GM23338 (cell line): ENCODE data around the gene FMO1. TPM values are rescaled to one million over a fixed set of nuclear protein-coding genes. Genes with fewer than 3 reads are reported as not detected.

ENCODE experiments used
- ATAC-seq: fragments of 200-7000 bp; cut with Tn5 transposase; 3 replicates; pipeline ENCODE4 v1.9.1; 2020
- DNase-seq: peaks from one replicate; pipeline ENCODE4 v3.0.0-alpha.2; 2015; ENCODE audit warnings: low spot score
- H2AFZ ChIP-seq: fragments of 200-600 bp; sonication (generic); 2 replicates; pipeline ENCODE4 v1.8.0; 2016; ENCODE audit warnings: antibody characterized with exemption, mild to moderate bottlenecking, moderate library complexity
- H3F3A ChIP-seq: fragments of 200-600 bp; sonication (generic); replicated peaks from 2 replicates; pipeline ENCODE4 v1.8.0; 2017; ENCODE audit warnings: antibody characterized with exemption, mixed run types, low read depth
- H3K27ac ChIP-seq: fragments of 200-600 bp; sonication (generic); 2 replicates; pipeline ENCODE4 v1.6.1; 2016; ENCODE audit warnings: low read depth
- H3K27me3 ChIP-seq: fragments of 200-600 bp; sonication (generic); 2 replicates; pipeline ENCODE4 v1.8.0; 2016; ENCODE audit warnings: mild to moderate bottlenecking, mixed run types, moderate library complexity; ENCODE audit not compliant: insufficient read depth
- H3K36me3 ChIP-seq: fragments of 200-600 bp; sonication (generic); 2 replicates; pipeline ENCODE4 v1.8.0; 2016; ENCODE audit warnings: mild to moderate bottlenecking; ENCODE audit not compliant: insufficient read depth
- H3K4me1 ChIP-seq: fragments of 200-600 bp; sonication (generic); 2 replicates; pipeline ENCODE4 v1.8.0; 2016; ENCODE audit warnings: mild to moderate bottlenecking, moderate library complexity; ENCODE audit not compliant: insufficient read depth
- H3K4me2 ChIP-seq: fragments of 200-600 bp; sonication (generic); 2 replicates; pipeline ENCODE4 v1.7.1; 2017; ENCODE audit warnings: mixed run types
- H3K4me3 ChIP-seq: fragments of 200-600 bp; sonication (generic); 2 replicates; pipeline ENCODE4 v1.6.1; 2016; ENCODE audit warnings: mixed run types
- H3K79me2 ChIP-seq: fragments of 200-600 bp; sonication (generic); replicated peaks from 2 replicates; pipeline ENCODE4 v1.8.0; 2017; ENCODE audit warnings: mild to moderate bottlenecking; ENCODE audit not compliant: insufficient read depth
- H3K9me2 ChIP-seq: fragments of 200-600 bp; sonication (generic); 2 replicates; pipeline ENCODE4 v1.8.0; 2017; ENCODE audit not compliant: insufficient read depth
- H4K20me1 ChIP-seq: fragments of 200-600 bp; sonication (generic); replicated peaks from 2 replicates; pipeline ENCODE4 v1.8.0; 2017; ENCODE audit warnings: mild to moderate bottlenecking; ENCODE audit not compliant: insufficient read depth
- H3K27ac Mint-ChIP-seq: 2 replicates; pipeline ENCODE4 v1.8.0; 2020; ENCODE audit warnings: inconsistent platforms, mild to moderate bottlenecking, moderate library complexity, mixed read lengths
- H3K27me3 Mint-ChIP-seq: 3 replicates; pipeline ENCODE4 v1.8.0; 2022; ENCODE audit warnings: low read depth, mild to moderate bottlenecking, moderate library complexity, mixed read lengths, inconsistent platforms; ENCODE audit not compliant: insufficient read depth, poor library complexity
- H3K36me3 Mint-ChIP-seq: 3 replicates; pipeline ENCODE4 v1.8.0; 2021; ENCODE audit warnings: low read depth, mild to moderate bottlenecking, inconsistent platforms, moderate library complexity, mixed read lengths
- H3K4me1 Mint-ChIP-seq: 3 replicates; pipeline ENCODE4 v1.8.0; 2020; ENCODE audit warnings: mild to moderate bottlenecking, inconsistent platforms, mixed read lengths
- H3K4me3 Mint-ChIP-seq: 3 replicates; pipeline ENCODE4 v1.8.0; 2021; ENCODE audit warnings: moderate library complexity, mild to moderate bottlenecking, inconsistent platforms, mixed read lengths
- H3K9me3 Mint-ChIP-seq: 3 replicates; pipeline ENCODE4 v1.8.0; 2020; ENCODE audit warnings: moderate library complexity, mild to moderate bottlenecking, inconsistent platforms, mixed read lengths
- CREB1 ChIP-seq: fragments of 250-450 bp; sonication (Bioruptor Pico); IDR thresholded peaks from 2 replicates; pipeline ENCODE4 v1.5.0; 2020; ENCODE audit warnings: low read depth, mild to moderate bottlenecking, moderate library complexity
- EZH2 ChIP-seq: fragments of 200-600 bp; sonication (generic); IDR thresholded peaks from one replicate; pipeline ENCODE4 v1.8.0; 2017; ENCODE audit warnings: antibody characterized with exemption, mild to moderate bottlenecking, low read depth; ENCODE audit not compliant: unreplicated experiment
- EZH2phosphoT487 ChIP-seq: fragments of 200-600 bp; sonication (generic); IDR thresholded peaks from one replicate; pipeline ENCODE4 v1.8.1; 2018; ENCODE audit warnings: antibody characterized with exemption; ENCODE audit not compliant: unreplicated experiment
- JUNB ChIP-seq: IDR thresholded peaks from one replicate; pipeline ENCODE4 v1.6.1; 2016; ENCODE audit warnings: antibody characterized with exemption; ENCODE audit not compliant: unreplicated experiment
- NANOG ChIP-seq: IDR thresholded peaks from 2 replicates; pipeline ENCODE4 v1.6.1; 2016; ENCODE audit warnings: antibody characterized with exemption, borderline replicate concordance
- POLR2AphosphoS5 ChIP-seq: IDR thresholded peaks from 2 replicates; pipeline ENCODE4 v1.6.1; 2016; ENCODE audit warnings: antibody characterized with exemption, low read depth
- ZNF114 ChIP-seq: fragments of 250-450 bp; sonication (Bioruptor Pico); IDR thresholded peaks from 2 replicates; pipeline ENCODE4 v1.5.0; 2020; ENCODE audit warnings: mild to moderate bottlenecking, moderate library complexity
- ZNF331 ChIP-seq: fragments of 250-450 bp; sonication (Bioruptor Pico); IDR thresholded peaks from 2 replicates; pipeline ENCODE4 v1.5.0; 2020; ENCODE audit warnings: low read depth, mild to moderate bottlenecking, moderate library complexity
- ZNF462 ChIP-seq: fragments of 250-450 bp; sonication (Bioruptor Pico); IDR thresholded peaks from 2 replicates; pipeline ENCODE4 v1.5.0; 2020; ENCODE audit warnings: mild to moderate bottlenecking, moderate library complexity
- polyA plus RNA-seq: library from polyadenylated mRNA; unstranded; fragments of >200 nt; fragmentation: Nextera tagmentation; extraction: Ambion mirVana; gene quantifications from 2 replicates; pipeline ENCODE4 v1.2.1, GENCODE V29; 2016
- total RNA-seq: library from RNA; depleted of rRNA; stranded (reverse); fragments of >200 nt; shearing (Covaris generic); gene quantifications from 2 replicates; pipeline ENCODE4 v1.2.3, GENCODE V29; 2014
- TF ChIP-seq, protein P1 (sequence below), 2 experiments: fragments of 200-600 bp in 1 of 2; sonication (generic) in 1 of 2; conservative IDR thresholded peaks; 2 replicates each; pipeline versions ENCODE4 v1.5.1 to v1.6.1; 2016 to 2017; ENCODE audit warnings: antibody characterized with exemption in 2 of 2, low read depth in 2 of 2, mild to moderate bottlenecking in 2 of 2, moderate library complexity in 1 of 2

The FMO1 gene
- total and polyA plus RNA-seq, 2 experiments from 2014 or later = 0.19 TPM; not detected in 1

DNA sequence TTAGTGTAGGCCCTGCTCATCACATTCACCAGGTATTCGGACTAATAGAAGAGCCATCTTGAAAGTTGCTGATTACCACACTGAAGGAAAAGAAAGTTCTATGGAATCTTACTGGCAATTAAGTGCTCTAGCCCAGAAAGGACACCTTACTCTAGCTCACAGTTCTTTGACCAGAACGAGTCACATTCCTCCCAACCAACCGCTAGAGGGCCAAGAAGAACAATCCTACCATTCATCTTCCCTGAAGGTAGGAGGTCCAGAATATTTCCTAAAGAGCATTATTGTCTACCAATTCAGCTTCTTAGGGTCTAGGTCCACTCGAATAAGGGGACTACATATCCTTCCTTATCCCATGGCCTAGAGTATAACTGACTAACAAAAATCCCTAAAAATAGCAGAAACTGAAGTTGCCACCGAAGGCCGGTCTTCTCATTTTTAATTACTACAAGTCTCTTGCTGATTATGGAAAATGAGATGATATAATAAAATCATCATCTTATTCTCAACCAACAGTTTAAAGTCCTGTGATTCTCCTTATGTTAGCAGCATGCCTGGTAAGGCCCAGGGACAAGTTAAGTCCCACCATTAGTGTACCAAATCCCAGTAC is 2.7 kb upstream of the FMO1 start:
- peak; percentile 85 for DNase-seq
- no peak overlapping the region for H3K27ac Mint-ChIP-seq

DNA sequence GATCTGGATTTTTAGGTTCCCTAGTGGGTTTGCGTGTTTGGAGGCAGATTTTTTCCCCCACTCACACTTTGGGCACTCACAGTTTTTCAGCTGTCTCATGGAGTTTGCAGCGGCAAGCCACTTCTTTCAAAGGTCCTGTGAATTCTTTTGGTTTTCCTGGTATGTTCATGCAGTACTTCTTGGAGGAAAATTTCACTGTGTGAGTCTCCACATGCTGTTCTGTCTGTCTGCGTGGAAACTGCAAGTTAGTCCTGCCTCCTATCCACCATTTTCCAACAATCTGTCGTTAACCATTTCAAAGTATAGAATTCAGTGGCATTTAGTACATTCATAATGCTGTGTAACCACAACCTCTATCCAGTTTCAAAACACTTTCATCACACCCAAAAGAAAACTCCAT is 793 bp upstream of the FMO1 start:
- H3K27me3 ChIP-seq = peaks cover 38% of the 10 kb centered on the region
- no peaks in the 10 kb centered on the region for H3K36me3 ChIP-seq
- ATAC-seq = no peak
- no peak overlapping the region for H3K27ac ChIP-seq
- H3K9me2 ChIP-seq = no peaks in the 10 kb centered on the region
- no peak for DNase-seq
- H3F3A ChIP-seq = no peaks in the 10 kb centered on the region
- Mint-ChIP-seq H3K36me3 (no peaks in the 10 kb centered on the region), H3K27ac (no peak overlapping the region), H3K27me3 (no peaks in the 10 kb centered on the region), H3K4me1 (peaks cover 18% of the 10 kb centered on the region), H3K9me3 (no peaks in the 10 kb centered on the region; the same call in 2 of the 3 replicates), H3K4me3 (no peak overlapping the region)
- no peaks in the 10 kb centered on the region for H3K79me2 ChIP-seq
- H3K4me2 ChIP-seq = no peak overlapping the region
- H4K20me1 ChIP-seq = no peaks in the 10 kb centered on the region
- no peak overlapping the region for H3K4me3 ChIP-seq
- peaks cover 27% of the 10 kb centered on the region for H3K4me1 ChIP-seq
- no peak overlapping the region for H2AFZ ChIP-seq
- TF ChIP-seq POLR2AphosphoS5 (no peak), ZNF114 (no peak), JUNB (no peak), ZNF331 (CRISPR knock-in tag) (no peak), EZH2 (no peak), CREB1 (no peak), ZNF462 (CRISPR knock-in tag) (no peak), NANOG (no peak), EZH2phosphoT487 (no peak)
- TF ChIP-seq, protein P1, sequence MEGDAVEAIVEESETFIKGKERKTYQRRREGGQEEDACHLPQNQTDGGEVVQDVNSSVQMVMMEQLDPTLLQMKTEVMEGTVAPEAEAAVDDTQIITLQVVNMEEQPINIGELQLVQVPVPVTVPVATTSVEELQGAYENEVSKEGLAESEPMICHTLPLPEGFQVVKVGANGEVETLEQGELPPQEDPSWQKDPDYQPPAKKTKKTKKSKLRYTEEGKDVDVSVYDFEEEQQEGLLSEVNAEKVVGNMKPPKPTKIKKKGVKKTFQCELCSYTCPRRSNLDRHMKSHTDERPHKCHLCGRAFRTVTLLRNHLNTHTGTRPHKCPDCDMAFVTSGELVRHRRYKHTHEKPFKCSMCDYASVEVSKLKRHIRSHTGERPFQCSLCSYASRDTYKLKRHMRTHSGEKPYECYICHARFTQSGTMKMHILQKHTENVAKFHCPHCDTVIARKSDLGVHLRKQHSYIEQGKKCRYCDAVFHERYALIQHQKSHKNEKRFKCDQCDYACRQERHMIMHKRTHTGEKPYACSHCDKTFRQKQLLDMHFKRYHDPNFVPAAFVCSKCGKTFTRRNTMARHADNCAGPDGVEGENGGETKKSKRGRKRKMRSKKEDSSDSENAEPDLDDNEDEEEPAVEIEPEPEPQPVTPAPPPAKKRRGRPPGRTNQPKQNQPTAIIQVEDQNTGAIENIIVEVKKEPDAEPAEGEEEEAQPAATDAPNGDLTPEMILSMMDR (conservative IDR thresholded peaks at IDR 0.05; ENCODE audit: low read depth in 2 of 2) = no peak

More for the DNA sequence above, 2.7 kb upstream of the FMO1 start:
- Mint-ChIP-seq H3K9me3 (no peaks in the 10 kb centered on the region; the same call in 2 of the 3 replicates), H3K36me3 (no peaks in the 10 kb centered on the region), H3K4me3 (no peak overlapping the region), H3K4me1 (peaks cover 3% of the 10 kb centered on the region; the same call in 1 of the 3 replicates), H3K27me3 (no peaks in the 10 kb centered on the region)
- Histone ChIP-seq H3K4me3 (no peak overlapping the region), H3F3A (no peaks in the 10 kb centered on the region), H3K27me3 (peaks cover 23% of the 10 kb centered on the region), H2AFZ (no peak overlapping the region), H3K36me3 (no peaks in the 10 kb centered on the region), H3K9me2 (0 out of 2 replicates have a peak, but pooled peaks cover 6% of the 10 kb centered on the region), H3K79me2 (no peaks in the 10 kb centered on the region), H3K4me2 (no peak overlapping the region), H4K20me1 (no peaks in the 10 kb centered on the region), H3K4me1 (peaks cover 12% of the 10 kb centered on the region), H3K27ac (no peak overlapping the region)
- ATAC-seq = peak; percentile 92
- TF ChIP-seq JUNB = no peak
- TF ChIP-seq, protein P1 (conservative IDR thresholded peaks at IDR 0.05; ENCODE audit: low read depth in 2 of 2) = peak; percentile 87 to 93
